Brain microvascular endothelial cell (primary cell): Measurements from ENCODE around the gene ESRRG.
"Not testable (repeated sequence)": the region's sequence is repeated elsewhere in the genome, so short reads cannot be mapped to it uniquely, and the experiment has no call there.

Experiments used
- DNase-seq: peaks from one replicate; pipeline ENCODE4 v3.0.0-alpha.2; 2020
- H3K27ac ChIP-seq: fragments of 250-450 bp; sonication (Bioruptor Pico); 2 replicates; pipeline ENCODE4 v1.5.1; 2020; ENCODE audit warnings: mild to moderate bottlenecking, moderate library complexity
- H3K27me3 ChIP-seq: fragments of 250-450 bp; sonication (Bioruptor Pico); replicated peaks from 2 replicates; pipeline ENCODE4 v1.5.1; 2020; ENCODE audit warnings: mild to moderate bottlenecking
- H3K36me3 ChIP-seq: fragments of 250-450 bp; sonication (Bioruptor Pico); replicated peaks from 2 replicates; pipeline ENCODE4 v1.5.1; 2020; ENCODE audit warnings: mild to moderate bottlenecking
- H3K4me3 ChIP-seq: 2 replicates; pipeline ENCODE4 v1.5.1; 2011; ENCODE audit warnings: low read depth, mild to moderate bottlenecking, control low read depth, low read length, moderate library complexity
- CTCF ChIP-seq: IDR thresholded peaks from 2 replicates; pipeline ENCODE4 v1.5.1; 2011; ENCODE audit warnings: low read depth, mild to moderate bottlenecking, moderate library complexity, low read length, control low read depth, inconsistent platforms; ENCODE audit errors: missing control alignments
- in situ Hi-C: cut with HindIII; loops from 2 replicates; pipeline ENCODE4 v1.10.0; 2017; ENCODE audit warnings: low sequenced_read_pairs, low pct_ligation_motif_present

The ESRRG gene

GRCh38 chr1:216721062-216721461 lies 2.2 kb downstream of the ESRRG start:
- in situ Hi-C loops = no loop called here
- no peak for TF ChIP-seq CTCF
- DNase-seq = no peak
- no peaks in the 10 kb centered on the region for H3K27me3 ChIP-seq
- H3K36me3 ChIP-seq = no peaks in the 10 kb centered on the region
- no peak overlapping the region for H3K4me3 ChIP-seq
- H3K27ac ChIP-seq = no peak overlapping the region

- no peaks in the 10 kb centered on the region for H3K27me3 ChIP-seq
- no peak for DNase-seq
- in situ Hi-C loops = no loop called here
- no peak overlapping the region for H3K4me3 ChIP-seq
- no peak overlapping the region for H3K27ac ChIP-seq
- no peak for TF ChIP-seq CTCF
- H3K36me3 ChIP-seq = no peaks in the 10 kb centered on the region
These were observed 11.5 kb downstream of the ESRRG start for GRCh38 chr1:216711712-216712111.

- TF ChIP-seq CTCF = no peak
- no peak overlapping the region for H3K4me3 ChIP-seq
- in situ Hi-C loops = no loop called here
- H3K36me3 ChIP-seq = no peaks in the 10 kb centered on the region
- DNase-seq = no peak
- H3K27ac ChIP-seq = no peak overlapping the region
- no peaks in the 10 kb centered on the region for H3K27me3 ChIP-seq
These were observed 12.5 kb downstream of the ESRRG start for GRCh38 chr1:216710598-216711333.

- no peak for TF ChIP-seq CTCF
- no peak overlapping the region for H3K27ac ChIP-seq
- no peaks in the 10 kb centered on the region for H3K27me3 ChIP-seq
- in situ Hi-C loops = no loop called here
- DNase-seq = no peak
- no peak overlapping the region for H3K4me3 ChIP-seq
- no peaks in the 10 kb centered on the region for H3K36me3 ChIP-seq
These were observed 13.2 kb downstream of the ESRRG start for GRCh38 chr1:216710055-216710454.

- Histone ChIP-seq H3K36me3 (no peaks in the 10 kb centered on the region), H3K27me3 (no peaks in the 10 kb centered on the region), H3K27ac (no peak overlapping the region), H3K4me3 (no peak overlapping the region)
- in situ Hi-C loops = no loop called here
- TF ChIP-seq CTCF = no peak
- no peak for DNase-seq
These were observed 17.6 kb downstream of the ESRRG start for GRCh38 chr1:216705676-216706075.

- DNase-seq, H3K4me3 ChIP-seq, H3K27ac ChIP-seq, in situ Hi-C loops, H3K36me3 ChIP-seq, H3K27me3 ChIP-seq: not testable (repeated sequence)
These were observed 19.2 kb downstream of the ESRRG start for GRCh38 chr1:216704065-216704464.
